Inflammatory macrophage (primary cell): ENCODE data around the gene EIF4A3.

ENCODE experiments used
- DNase-seq, 2 donors: peaks; one replicate each; pipeline ENCODE4 v3.0.0-alpha.2; 2020 to 2022
- total RNA-seq, 18 experiments: gene quantifications; one replicate each; lab custom pipeline; 2026; ENCODE audit warnings: mixed read lengths in 6 of 18, inconsistent platforms in 2 of 18; lab: John Stamatoyannopoulos, UW

EIF4A3 gene
- 56.6 to 136 (median 88.5) reads per million in 18 experiments for total RNA-seq

GRCh38 chr17:80147035-80147822 is at the start of gene EIF4A3:
EIF4A3 (minus strand) TSS chr17:80147128; CDS start chr17:80146961, 167 bp downstream.
- peak; percentile 99 to 100 for DNase-seq

GRCh38 chr17:80196652-80197051 is 49.7 kb upstream of the EIF4A3 start:
- peak; percentile 49 to 65 for DNase-seq

- DNase-seq, result peak; percentile 33 to 50
These were observed 49.0 kb upstream of the EIF4A3 start for GRCh38 chr17:80195671-80196529.

- no peak for DNase-seq
These were observed 48.2 kb upstream of the EIF4A3 start for GRCh38 chr17:80195141-80195540.

DNA sequence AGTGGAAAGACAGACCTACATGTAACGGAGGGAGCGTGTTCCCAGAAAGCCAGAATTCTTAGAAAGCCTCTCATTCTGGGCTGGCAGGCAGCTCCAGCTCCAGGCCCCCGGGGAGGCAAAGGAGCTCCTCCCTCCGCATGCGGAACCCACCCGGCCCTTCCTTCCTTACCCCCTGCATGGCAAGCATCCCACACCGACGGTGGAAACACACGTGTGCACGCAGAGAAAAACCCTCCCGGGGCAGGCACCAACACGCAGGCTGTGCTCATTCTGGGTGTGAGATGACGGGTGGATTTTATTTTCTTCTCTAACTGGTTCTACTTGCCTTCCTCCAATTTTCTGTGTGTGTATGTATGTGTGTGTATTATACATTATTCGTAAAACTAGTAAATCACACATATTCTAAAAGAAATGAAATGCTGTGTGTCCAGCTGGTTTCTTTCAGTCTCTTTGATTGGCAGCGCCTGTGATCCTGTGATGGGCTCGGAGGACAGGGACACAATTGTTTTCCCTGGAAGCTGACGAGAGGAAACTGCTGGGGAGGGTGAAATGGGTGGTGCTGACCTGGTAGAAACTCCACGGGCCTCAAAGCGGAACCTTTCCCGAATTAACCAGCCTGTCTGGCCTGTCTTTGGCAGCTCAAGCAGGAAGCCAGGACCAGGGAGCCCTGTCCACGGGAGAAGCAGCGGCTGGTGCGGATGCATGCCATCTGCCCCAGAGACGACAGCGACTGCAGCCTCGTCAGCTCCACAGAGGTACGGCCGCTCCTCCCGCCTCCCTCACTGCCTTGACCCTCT is 45.1 kb upstream of the EIF4A3 start:
- DNase-seq, result peak in 1 of 2 donors; percentile 32

GRCh38 chr17:80191192-80191591 is 44.3 kb upstream of the EIF4A3 start:
- no peak for DNase-seq

- no peak for DNase-seq
These were observed 43.8 kb upstream of the EIF4A3 start for GRCh38 chr17:80190716-80191115.

- DNase-seq, result no peak
These were observed 42.7 kb upstream of the EIF4A3 start for GRCh38 chr17:80189611-80190010.

DNA sequence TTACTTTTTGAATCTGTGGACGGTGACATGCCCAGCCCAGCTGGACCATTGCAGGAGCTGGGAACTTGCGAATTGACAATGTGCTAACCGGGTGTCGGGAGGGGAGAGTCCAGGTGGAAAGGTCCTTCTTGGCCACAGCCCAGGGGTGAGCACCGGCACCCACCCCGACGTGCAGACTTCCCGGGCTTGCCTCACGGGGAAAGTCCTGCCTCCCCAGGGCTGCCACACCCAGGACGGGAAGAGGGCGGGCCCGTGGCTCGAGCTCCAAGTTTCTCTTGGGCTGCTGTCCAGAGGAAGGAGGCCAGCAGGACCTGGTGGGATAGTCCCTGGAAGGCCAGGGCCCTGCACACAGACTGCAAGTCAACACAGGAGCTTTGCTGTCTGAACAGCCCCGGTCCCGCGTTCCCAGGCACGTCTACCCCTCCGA is 40.6 kb upstream of the EIF4A3 start:
- no peak for DNase-seq

DNA sequence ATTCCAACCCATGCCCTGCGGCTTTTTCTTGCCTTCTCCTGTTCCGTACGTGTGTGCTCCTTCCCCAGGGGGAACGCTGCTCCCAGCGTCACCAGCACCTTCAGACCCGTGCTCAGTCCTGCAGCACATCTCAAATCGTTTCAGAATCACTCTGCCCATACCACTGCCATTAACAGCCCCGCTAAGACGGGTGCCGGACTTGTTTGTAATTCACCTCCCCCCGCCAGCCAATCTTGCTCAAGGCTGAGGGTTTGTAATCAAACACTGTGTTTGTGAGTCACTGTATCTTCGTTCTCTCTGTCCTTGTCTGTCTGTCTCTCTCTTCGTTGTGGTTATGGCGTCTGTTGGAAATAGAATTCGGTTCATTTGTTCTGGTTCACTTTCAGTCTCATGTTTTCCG is 40.2 kb upstream of the EIF4A3 start:
- no peak for DNase-seq

DNA sequence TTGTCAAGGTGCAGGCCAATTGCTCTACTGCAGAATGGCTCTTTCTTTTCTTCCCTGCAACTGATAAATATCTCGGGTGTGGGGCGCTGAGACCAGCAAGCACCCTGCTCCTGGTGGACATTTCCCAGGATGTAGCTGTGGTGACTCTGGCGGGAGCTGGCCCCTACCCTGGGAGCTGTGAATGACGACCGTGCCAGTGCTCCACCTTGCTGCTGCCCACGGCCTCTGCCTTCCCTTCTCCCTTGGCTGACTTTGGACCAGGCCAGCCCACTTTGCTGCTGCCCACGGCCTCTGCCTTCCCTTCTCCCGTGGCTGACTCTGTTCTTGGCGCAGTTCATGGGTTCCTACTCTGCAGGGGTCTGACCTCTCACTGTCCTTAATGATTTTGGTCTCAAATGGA is 39.0 kb upstream of the EIF4A3 start:
- DNase-seq, result no peak

GRCh38 chr17:80184423-80184714 is 37.4 kb upstream of the EIF4A3 start:
- no peak for DNase-seq

- no peak for DNase-seq
These were observed 36.9 kb upstream of the EIF4A3 start for GRCh38 chr17:80183581-80184422.

DNA sequence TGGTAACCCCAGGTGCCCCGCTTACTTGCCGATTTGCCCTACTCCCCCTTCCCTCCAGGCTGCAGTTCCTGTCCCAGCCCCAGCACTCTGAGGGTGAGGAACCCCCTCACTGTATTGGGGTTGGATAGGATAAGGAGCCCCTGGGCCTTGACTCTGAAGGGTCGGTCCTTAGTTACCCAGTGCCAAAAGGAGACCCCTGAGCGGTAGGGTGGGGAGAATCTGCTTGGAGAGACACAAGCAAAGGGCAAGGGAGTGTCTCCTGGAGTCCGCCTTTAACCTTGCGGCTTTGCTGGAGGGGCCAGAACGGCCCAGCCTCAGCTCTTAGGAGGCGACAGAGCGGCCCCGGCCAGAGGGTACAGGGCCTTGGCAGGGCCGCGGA is 35.9 kb upstream of the EIF4A3 start:
- no peak for DNase-seq

DNA sequence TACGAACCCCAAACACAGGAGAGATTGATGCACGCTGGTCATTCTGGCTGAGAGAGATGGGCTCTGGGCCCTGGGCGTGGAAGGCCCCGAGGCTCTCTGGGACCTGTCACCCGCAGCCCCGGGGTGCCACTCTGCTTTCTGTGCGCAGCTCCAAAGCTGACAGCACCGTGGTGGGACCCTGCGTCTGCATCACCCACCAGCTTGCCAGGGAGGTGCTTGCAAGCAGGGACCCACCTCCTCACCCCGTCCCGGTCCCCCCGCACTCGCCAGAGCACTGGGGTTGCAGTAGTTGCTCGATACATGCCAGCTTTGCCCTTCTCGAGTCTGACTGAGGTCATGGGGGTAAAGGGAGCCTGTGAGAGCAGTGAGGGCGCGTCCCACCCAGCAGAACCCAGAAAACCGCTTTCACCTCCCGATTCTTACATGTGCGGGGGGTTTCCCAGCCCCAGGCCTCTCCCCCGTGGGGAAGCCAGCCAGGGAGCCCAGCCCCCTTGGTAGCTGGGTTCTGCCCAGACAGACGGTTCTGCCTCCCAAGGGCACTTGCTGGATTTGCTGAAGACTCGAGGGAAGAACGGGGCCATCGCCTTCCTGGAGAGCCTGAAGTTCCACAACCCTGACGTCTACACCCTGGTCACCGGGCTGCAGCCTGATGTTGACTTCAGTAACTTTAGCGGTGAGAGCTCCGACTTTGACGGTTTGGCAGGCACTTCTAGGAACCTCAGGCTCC is 35.4 kb upstream of the EIF4A3 start:
- DNase-seq, result no peak

DNA sequence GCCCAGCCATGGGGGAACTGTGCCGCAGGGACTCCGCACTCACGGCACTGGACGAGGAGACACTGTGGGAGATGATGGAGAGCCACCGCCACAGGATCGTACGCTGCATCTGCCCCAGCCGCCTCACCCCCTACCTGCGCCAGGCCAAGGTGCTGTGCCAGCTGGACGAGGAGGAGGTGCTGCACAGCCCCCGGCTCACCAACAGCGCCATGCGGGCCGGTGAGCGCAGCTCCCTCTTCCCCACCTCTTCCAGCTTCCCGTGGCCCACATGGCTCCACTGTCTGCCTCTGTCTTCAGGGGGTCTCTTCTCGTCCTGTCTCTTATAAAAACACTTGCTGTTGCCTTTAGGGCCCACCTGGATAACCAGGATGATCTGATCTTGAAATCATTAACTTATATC is 34.5 kb upstream of the EIF4A3 start:
- no peak for DNase-seq

DNA sequence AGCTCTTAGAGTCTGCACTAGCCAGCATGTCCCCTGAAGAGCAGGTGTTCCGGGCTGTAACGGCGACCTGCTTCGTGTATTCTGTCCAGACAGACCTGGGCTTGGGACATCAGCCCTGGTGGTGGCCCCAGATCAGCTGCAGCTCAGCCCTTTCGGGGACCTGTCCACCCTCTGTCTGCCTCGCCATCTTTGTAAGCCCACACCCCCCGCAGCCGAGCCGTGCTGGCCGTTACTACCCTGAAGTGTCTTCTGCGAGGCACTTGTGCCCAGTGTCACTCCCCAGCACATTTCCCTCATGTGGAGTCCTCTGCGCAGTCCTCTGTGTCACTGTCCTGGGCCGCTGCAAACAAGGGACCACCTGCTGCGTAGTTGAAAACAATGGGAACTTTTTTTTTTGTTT is 33.3 kb upstream of the EIF4A3 start:
- DNase-seq, result no peak

DNA sequence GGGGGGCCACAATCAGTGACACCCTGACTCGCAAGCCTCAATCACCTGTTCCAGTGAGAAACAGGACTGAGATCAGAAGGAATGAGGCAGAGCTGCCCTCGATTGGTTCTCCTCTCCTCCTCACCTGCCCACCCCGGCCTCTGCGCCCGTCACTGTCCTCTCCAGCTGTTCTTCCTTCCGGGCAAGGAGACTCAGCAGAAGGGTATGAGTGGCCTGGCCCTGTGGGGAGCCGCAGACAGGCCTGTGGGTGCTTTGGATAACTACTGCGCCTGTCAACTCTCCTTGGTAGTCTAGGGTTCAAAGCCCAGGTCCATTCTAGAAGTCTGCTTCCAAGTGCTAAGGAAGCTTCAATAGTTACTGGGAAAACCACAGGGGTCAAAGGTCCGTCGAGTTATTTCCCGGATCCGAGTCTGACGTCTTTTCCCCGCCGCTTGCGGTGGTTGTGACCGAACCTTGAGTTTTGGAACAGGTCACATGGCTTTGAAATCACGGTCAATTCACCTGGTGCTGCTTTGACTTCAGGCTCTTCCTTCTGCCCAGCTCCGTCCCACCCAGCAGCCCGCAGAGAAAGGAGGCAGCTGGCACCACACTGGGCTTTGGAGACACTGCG is 31.2 kb upstream of the EIF4A3 start:
- DNase-seq, result no peak

GRCh38 chr17:80176757-80177156 is 29.8 kb upstream of the EIF4A3 start:
- no peak for DNase-seq

DNA sequence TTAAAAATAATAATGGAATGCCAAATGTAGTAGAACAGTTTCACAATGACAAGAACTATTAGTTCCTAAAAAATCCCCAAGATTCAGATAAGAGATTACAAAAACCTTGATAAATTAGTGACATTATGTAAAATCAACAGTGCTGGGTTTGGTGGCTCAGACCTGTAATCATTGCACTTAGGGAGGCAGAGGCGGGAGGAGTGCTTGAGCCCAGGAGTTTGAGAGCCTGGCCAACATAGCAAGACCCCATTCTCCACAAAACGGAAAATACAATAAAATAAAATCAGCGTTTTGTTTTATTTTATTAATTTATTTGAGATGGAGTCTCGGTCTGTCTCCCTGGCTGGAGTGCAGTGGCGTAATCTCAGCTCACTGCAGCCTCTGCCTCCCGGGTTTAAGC is 27.0 kb upstream of the EIF4A3 start:
- DNase-seq, result no peak

DNA sequence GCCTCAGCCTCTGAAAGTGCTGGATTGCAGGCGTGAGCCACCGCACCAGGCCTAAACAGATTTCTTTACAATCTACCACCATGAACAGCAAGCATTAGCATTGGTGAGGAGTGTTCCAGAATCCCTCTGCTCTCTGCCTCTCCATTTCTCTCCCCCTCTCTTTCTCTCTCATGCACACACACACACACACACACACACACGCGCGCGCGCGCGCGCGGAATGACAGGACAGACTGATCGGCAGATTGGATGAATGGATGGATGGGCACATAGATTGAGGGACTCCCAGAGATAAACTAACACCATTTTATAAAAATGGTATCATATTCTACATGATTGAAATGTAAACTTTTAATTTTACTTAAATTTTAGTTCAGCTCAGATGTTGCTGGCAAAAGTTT is 26.2 kb upstream of the EIF4A3 start:
- DNase-seq, result no peak
